Lower lobe of right lung (tissue), 2 donors: ENCODE measurements around the gene AOPEP. TPM values are rescaled to one million over a fixed set of nuclear protein-coding genes. Genes with fewer than 3 reads are reported as not detected.

Experiments used
- ATAC-seq, 2 donors: fragments of 200-7000 bp; cut with Tn5 transposase; one replicate each; pipeline ENCODE4 v1.9.1; 2020 to 2022; ENCODE audit warnings: mild to moderate bottlenecking in 2 of 2, moderate library complexity in 2 of 2
- DNase-seq: peaks from one replicate; pipeline ENCODE4 v3.0.0-alpha.2; 2020
- H3K27ac ChIP-seq: fragments of 200-600 bp; one replicate; pipeline ENCODE4 v1.8.0; 2022
- H3K27me3 ChIP-seq: fragments of 200-600 bp; one replicate; pipeline ENCODE4 v1.8.0; 2022; ENCODE audit warnings: low read depth
- H3K36me3 ChIP-seq: fragments of 200-600 bp; one replicate; pipeline ENCODE4 v1.8.0; 2022; ENCODE audit warnings: mild to moderate bottlenecking
- H3K4me1 ChIP-seq: fragments of 200-600 bp; one replicate; pipeline ENCODE4 v1.8.0; 2022
- H3K4me3 ChIP-seq: fragments of 200-600 bp; one replicate; pipeline ENCODE4 v1.8.0; 2022; ENCODE audit warnings: mild to moderate bottlenecking
- H3K9me3 ChIP-seq: fragments of 200-600 bp; one replicate; pipeline ENCODE4 v1.8.0; 2022
- CTCF ChIP-seq: fragments of 200-600 bp; IDR thresholded peaks from one replicate; pipeline ENCODE4 v1.8.0; 2022; ENCODE audit warnings: antibody characterized with exemption, mild to moderate bottlenecking
- intact Hi-C: fragments of 100-400 bp; cut with DNase I; formaldehyde crosslinking; loops from one replicate; pipeline ENCODE4 v1.11.0; 2022
- total RNA-seq: library from RNA; stranded (reverse); fragmentation: NEBNext Ultra II Directional; extraction: Animal tissue kit (Norgen Biotek cat#: 25700); gene quantifications from one replicate; pipeline ENCODE4 v1.2.1, GENCODE V29; 2021
- donor health status: DM: no; HTN: yes; CAD: no; lungs with severe emphysema.

AOPEP gene
- total RNA-seq, 1 donor from 2014 or later, result 63.7 TPM

GRCh38 chr9:95044731-95045508, 318.4 kb downstream of the AOPEP start:
- DNase-seq (peak; percentile 60), ATAC-seq (peak in 1 of 2 donors; percentile 15)
- H3K27me3 ChIP-seq, result no peaks in the 10 kb centered on the region
- peaks cover 41% of the 10 kb centered on the region for H3K4me1 ChIP-seq
- H3K27ac ChIP-seq, result no peak overlapping the region
- no peak for TF ChIP-seq CTCF
- no peaks in the 10 kb centered on the region for H3K9me3 ChIP-seq
- intact Hi-C loops, result no loop called here
- no peak overlapping the region for H3K4me3 ChIP-seq
- H3K36me3 ChIP-seq, result peaks cover 4% of the 10 kb centered on the region

GRCh38 chr9:95045751-95046150, 319.3 kb downstream of the AOPEP start:
- Histone ChIP-seq H3K4me1 (peaks cover 44% of the 10 kb centered on the region), H3K4me3 (no peak overlapping the region), H3K36me3 (peaks cover 4% of the 10 kb centered on the region), H3K27ac (no peak overlapping the region), H3K9me3 (no peaks in the 10 kb centered on the region), H3K27me3 (no peaks in the 10 kb centered on the region)
- TF ChIP-seq CTCF, result no peak
- intact Hi-C loops, result no loop called here
- no peak for ATAC-seq
- DNase-seq, result no peak

- intact Hi-C loops, result no loop called here
- ATAC-seq (no peak), DNase-seq (no peak)
- no peaks in the 10 kb centered on the region for H3K9me3 ChIP-seq
- no peaks in the 10 kb centered on the region for H3K27me3 ChIP-seq
- no peak for TF ChIP-seq CTCF
- peaks cover 4% of the 10 kb centered on the region for H3K36me3 ChIP-seq
- peak overlapping the region; percentile 83 for H3K27ac ChIP-seq
- peaks cover 45% of the 10 kb centered on the region for H3K4me1 ChIP-seq
- H3K4me3 ChIP-seq, result peak overlapping the region; percentile 63
Measured at GRCh38 chr9:95047452-95048224, 321.1 kb downstream of the AOPEP start.

- no peaks in the 10 kb centered on the region for H3K9me3 ChIP-seq
- TF ChIP-seq CTCF, result no peak
- peaks cover 52% of the 10 kb centered on the region for H3K4me1 ChIP-seq
- H3K4me3 ChIP-seq, result peak overlapping the region; percentile 63
- intact Hi-C loops, result no loop called here
- ATAC-seq, result peak; percentile 95 to 97
- no peaks in the 10 kb centered on the region for H3K27me3 ChIP-seq
- peaks cover 4% of the 10 kb centered on the region for H3K36me3 ChIP-seq
- H3K27ac ChIP-seq, result peak overlapping the region; percentile 83
- peak; percentile 89 for DNase-seq
Measured at GRCh38 chr9:95048225-95049087, 322.0 kb downstream of the AOPEP start.

- H3K9me3 ChIP-seq, result no peaks in the 10 kb centered on the region
- H3K27ac ChIP-seq, result peak overlapping the region; percentile 83
- peak overlapping the region; percentile 63 for H3K4me3 ChIP-seq
- TF ChIP-seq CTCF, result no peak
- intact Hi-C loops, result no loop called here
- no peaks in the 10 kb centered on the region for H3K36me3 ChIP-seq
- H3K27me3 ChIP-seq, result no peaks in the 10 kb centered on the region
- peak in 1 of 2 donors; percentile 25 for ATAC-seq
- peaks cover 57% of the 10 kb centered on the region for H3K4me1 ChIP-seq
- DNase-seq, result no peak
Measured at GRCh38 chr9:95049761-95050160, 323.3 kb downstream of the AOPEP start.
